Measurements from ENCODE around the gene ZBTB6. TPM values are rescaled to one million over a fixed set of nuclear protein-coding genes. Genes with fewer than 3 reads are reported as not detected.

ZBTB6 gene
- total and polyA plus RNA-seq, 9 of the 15 experiments (the other 6 are each of a cell fraction or from before 2014, with no cell fraction given) = 1.4 to 7.2 (median 5.3) TPM

DNA sequence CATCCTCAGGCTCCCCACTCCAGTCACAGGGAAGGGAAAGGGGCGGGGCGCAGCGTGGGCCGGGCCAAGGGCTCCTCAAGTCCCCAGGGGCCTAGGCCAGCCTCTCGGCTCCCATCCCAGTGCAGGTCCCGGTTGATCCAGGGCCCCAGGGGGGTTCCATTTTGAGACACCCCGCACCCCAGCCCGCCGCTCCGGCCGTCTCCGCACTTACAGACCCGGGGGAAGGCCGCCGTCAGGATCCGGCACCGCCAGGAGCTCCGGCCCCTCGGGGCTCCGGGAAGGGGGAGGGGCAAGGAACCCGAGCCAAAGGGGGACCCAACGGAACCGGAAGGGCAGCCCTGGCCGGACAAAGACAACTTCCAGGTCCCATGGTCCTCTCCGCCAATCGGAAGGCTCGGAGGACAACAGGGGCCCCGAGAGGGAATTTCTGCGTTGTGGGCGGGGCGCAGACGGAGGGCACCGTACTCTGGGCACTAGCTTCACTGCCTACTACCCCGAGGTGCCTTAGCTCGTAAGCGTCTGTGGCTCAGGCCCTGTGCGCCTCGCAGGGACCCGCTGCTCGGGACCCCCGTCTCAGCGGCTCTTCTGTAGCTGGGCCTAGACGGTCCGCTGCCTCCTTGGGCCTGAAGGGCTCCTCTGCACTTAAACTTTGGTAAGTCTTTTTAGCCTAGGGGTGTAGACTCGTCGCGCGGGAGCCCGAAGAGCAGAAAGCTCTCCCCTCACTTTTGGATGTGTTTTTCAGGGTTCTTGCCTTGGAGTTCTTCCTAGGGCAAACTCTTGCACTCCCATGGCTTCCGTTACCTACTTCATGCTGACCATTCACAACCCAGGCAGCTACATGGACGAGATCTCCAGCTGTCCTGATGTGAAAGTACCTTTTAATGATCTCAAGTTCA lies 18.4 kb upstream of the ZBTB6 start, which contains the start of gene ZBTB26 (continued):
- TF ChIP-seq, protein P1, sequence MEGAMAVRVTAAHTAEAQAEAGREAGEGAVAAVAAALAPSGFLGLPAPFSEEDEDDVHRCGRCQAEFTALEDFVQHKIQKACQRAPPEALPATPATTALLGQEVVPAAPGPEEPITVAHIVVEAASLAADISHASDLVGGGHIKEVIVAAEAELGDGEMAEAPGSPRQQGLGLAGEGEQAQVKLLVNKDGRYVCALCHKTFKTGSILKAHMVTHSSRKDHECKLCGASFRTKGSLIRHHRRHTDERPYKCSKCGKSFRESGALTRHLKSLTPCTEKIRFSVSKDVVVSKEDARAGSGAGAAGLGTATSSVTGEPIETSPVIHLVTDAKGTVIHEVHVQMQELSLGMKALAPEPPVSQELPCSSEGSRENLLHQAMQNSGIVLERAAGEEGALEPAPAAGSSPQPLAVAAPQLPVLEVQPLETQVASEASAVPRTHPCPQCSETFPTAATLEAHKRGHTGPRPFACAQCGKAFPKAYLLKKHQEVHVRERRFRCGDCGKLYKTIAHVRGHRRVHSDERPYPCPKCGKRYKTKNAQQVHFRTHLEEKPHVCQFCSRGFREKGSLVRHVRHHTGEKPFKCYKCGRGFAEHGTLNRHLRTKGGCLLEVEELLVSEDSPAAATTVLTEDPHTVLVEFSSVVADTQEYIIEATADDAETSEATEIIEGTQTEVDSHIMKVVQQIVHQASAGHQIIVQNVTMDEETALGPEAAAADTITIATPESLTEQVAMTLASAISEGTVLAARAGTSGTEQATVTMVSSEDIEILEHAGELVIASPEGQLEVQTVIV (CRISPR knock-in tag; IDR thresholded peaks at IDR 0.05; ENCODE audit: borderline replicate concordance) = no peak
- TF ChIP-seq BRD9 (IDR thresholded peaks at IDR 0.05; ENCODE audit: low read depth, partially characterized antibody) = no peak
- TF ChIP-seq BRD4 (IDR thresholded peaks at IDR 0.05) = no peak
- TF ChIP-seq DIDO1 (tag; IDR thresholded peaks at IDR 0.05; ENCODE audit: low read depth) = peak; percentile 70
- TF ChIP-seq GTF2A2 (tag; IDR thresholded peaks at IDR 0.05) = no peak
- TF ChIP-seq, protein P2, sequence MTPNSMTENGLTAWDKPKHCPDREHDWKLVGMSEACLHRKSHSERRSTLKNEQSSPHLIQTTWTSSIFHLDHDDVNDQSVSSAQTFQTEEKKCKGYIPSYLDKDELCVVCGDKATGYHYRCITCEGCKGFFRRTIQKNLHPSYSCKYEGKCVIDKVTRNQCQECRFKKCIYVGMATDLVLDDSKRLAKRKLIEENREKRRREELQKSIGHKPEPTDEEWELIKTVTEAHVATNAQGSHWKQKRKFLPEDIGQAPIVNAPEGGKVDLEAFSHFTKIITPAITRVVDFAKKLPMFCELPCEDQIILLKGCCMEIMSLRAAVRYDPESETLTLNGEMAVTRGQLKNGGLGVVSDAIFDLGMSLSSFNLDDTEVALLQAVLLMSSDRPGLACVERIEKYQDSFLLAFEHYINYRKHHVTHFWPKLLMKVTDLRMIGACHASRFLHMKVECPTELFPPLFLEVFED (CRISPR knock-in tag; conservative IDR thresholded peaks at IDR 0.05) = no peak
- TF ChIP-seq POLR2B (IDR thresholded peaks at IDR 0.05; ENCODE audit: low read depth, partially characterized antibody) = peak; percentile 44
- TF ChIP-seq HSF4 (CRISPR knock-in tag; IDR thresholded peaks at IDR 0.05; ENCODE audit: borderline replicate concordance) = no peak
- TF ChIP-seq ZNF140 (CRISPR knock-in tag; IDR thresholded peaks at IDR 0.05) = no peak
- no peak for TF ChIP-seq ELK1 (CRISPR knock-in tag; IDR thresholded peaks at IDR 0.05)
- TF ChIP-seq, protein P3, sequence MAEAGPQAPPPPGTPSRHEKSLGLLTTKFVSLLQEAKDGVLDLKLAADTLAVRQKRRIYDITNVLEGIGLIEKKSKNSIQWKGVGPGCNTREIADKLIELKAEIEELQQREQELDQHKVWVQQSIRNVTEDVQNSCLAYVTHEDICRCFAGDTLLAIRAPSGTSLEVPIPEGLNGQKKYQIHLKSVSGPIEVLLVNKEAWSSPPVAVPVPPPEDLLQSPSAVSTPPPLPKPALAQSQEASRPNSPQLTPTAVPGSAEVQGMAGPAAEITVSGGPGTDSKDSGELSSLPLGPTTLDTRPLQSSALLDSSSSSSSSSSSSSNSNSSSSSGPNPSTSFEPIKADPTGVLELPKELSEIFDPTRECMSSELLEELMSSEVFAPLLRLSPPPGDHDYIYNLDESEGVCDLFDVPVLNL (CRISPR knock-in tag; IDR thresholded peaks at IDR 0.05; ENCODE audit: low read depth) = 0 out of 2 replicates have a peak, but pooled peaks have one; percentile 61
- no peak for TF ChIP-seq ZBTB8A (IDR thresholded peaks at IDR 0.05; ENCODE audit: partially characterized antibody)
- no peak for TF ChIP-seq BRF1 (IDR thresholded peaks at IDR 0.05; ENCODE audit: borderline replicate concordance, extremely low read depth, insufficient read length)
- TF ChIP-seq THRAP3 (IDR thresholded peaks at IDR 0.05; ENCODE audit: borderline replicate concordance) = no peak
- no peak for TF ChIP-seq ZFP91 (CRISPR knock-in tag; IDR thresholded peaks at IDR 0.05)
- TF ChIP-seq EWSR1 (IDR thresholded peaks at IDR 0.05; ENCODE audit: borderline replicate concordance, low read depth, partially characterized antibody) = no peak
- TF ChIP-seq ESRRB (CRISPR knock-in tag; IDR thresholded peaks at IDR 0.05; ENCODE audit: borderline replicate concordance) = no peak
